K562 (cell line): ENCODE results near the gene ATP23. TPM values are rescaled to one million over a fixed set of nuclear protein-coding genes. Genes with fewer than 3 reads are reported as not detected.
A peak's percentile ranks its signal among the peaks of the same experiment; 100 is the strongest.

Source experiments
- ATAC-seq: fragments of 200-7000 bp; cut with Tn5 transposase; 3 replicates; pipeline ENCODE4 v1.9.1; 2020; ENCODE audit warnings: moderate library complexity
- BruUV-seq: library from RNA; stranded (reverse); fragments of 400-500 nt; replicated peaks from 2 replicates; lab custom pipeline; 2021; lab: Mats Ljungman, UMichigan
- CTCF ChIA-PET: fragments of 300-600 bp; formaldehyde crosslinking; extraction: SDS; loops from one replicate; lab custom pipeline; 2021; ENCODE audit warnings: low intra/inter-chr PET ratio; lab: Yijun Ruan, JAX
- POLR2A ChIA-PET: fragments of 300-600, 350-650 bp; sonication (Branson Sonifier 250); formaldehyde crosslinking; extraction: SDS; loops from one replicate; lab custom pipeline; 2021; ENCODE audit warnings: antibody characterized with exemption, inconsistent platforms; lab: Yijun Ruan, JAX
- DNase-seq, 4 experiments: peaks; one replicate each; pipeline versions ENCODE4 v3.0.0 to v3.0.0-alpha.2; 2011 to 2018; ENCODE audit warnings: low spot score in 3 of 4, mixed read lengths in 3 of 4; ENCODE audit errors: extremely low read depth in 1 of 4
- FAIRE-seq: peaks from 2 replicates; lab custom pipeline; 2011; peaks lifted over from hg19 to GRCh38; lab: Jason Lieb, UNC
- H2AFZ ChIP-seq: 2 replicates; pipeline ENCODE4 v1.6.0; 2011; ENCODE audit warnings: low read depth, low read length, control low read depth, inconsistent platforms
- H3K27ac ChIP-seq: fragments of 200-600 bp; 3 replicates; pipeline ENCODE4 v1.8.0; 2011; ENCODE audit warnings: low read depth, mild to moderate bottlenecking, control low read depth, inconsistent platforms, low read length, moderate library complexity, mixed read lengths; ENCODE audit errors: extremely low read depth
- H3K27me3 ChIP-seq, 2 experiments: fragments of 300-600 bp in 1 of 2; 2 replicates in 1 of 2; 3 replicates in 1 of 2; pipeline versions ENCODE4 v1.6.0 to v1.8.0; 2011; ENCODE audit warnings: inconsistent platforms in 2 of 2, low read length in 2 of 2, mild to moderate bottlenecking in 1 of 2, mixed read lengths in 1 of 2, moderate library complexity in 1 of 2; ENCODE audit not compliant: control insufficient read depth in 2 of 2, insufficient read depth in 2 of 2
- H3K36me3 ChIP-seq: fragments of 300-600 bp; 3 replicates; pipeline ENCODE4 v1.8.0; 2011; ENCODE audit warnings: mild to moderate bottlenecking, low read length, inconsistent platforms; ENCODE audit not compliant: control insufficient read depth, insufficient read depth
- H3K4me1 ChIP-seq, 2 experiments: fragments of 200-600 bp in 1 of 2; replicated peaks in 1 of 2; 2 replicates in 1 of 2; 3 replicates in 1 of 2; pipeline versions ENCODE4 v1.5.1 to v1.8.0; 2011; ENCODE audit warnings: inconsistent platforms in 2 of 2, low read length in 2 of 2, mild to moderate bottlenecking in 1 of 2, mixed read lengths in 1 of 2, moderate library complexity in 1 of 2; ENCODE audit not compliant: control insufficient read depth in 2 of 2, insufficient read depth in 2 of 2
- H3K4me2 ChIP-seq: 2 replicates; pipeline ENCODE4 v1.6.1; 2011; ENCODE audit warnings: low read length, control low read depth, inconsistent platforms, mixed read lengths; ENCODE audit not compliant: insufficient read depth
- H3K4me3 ChIP-seq: fragments of 200-600 bp; sonication (generic), shearing (Covaris generic); 2 replicates; pipeline ENCODE4 v1.5.1; 2016; ENCODE audit warnings: control low read depth, inconsistent platforms
- H3K79me2 ChIP-seq: fragments of 200-600 bp; 3 replicates; pipeline ENCODE4 v1.8.0; 2011; ENCODE audit warnings: low read length, inconsistent platforms; ENCODE audit not compliant: control insufficient read depth, insufficient read depth
- H3K9ac ChIP-seq, 2 experiments: 2 replicates each; pipeline versions ENCODE4 v1.6.0 to v1.6.1; 2011; ENCODE audit warnings: low read depth in 2 of 2, low read length in 2 of 2, control low read depth in 1 of 2, inconsistent platforms in 1 of 2, mild to moderate bottlenecking in 1 of 2, mixed read lengths in 1 of 2; ENCODE audit not compliant: insufficient read depth in 1 of 2
- H3K9me1 ChIP-seq: one replicate; pipeline ENCODE4 v1.6.0; 2011; ENCODE audit warnings: inconsistent platforms, mild to moderate bottlenecking, low read length, moderate library complexity; ENCODE audit not compliant: control insufficient read depth, insufficient read depth
- H3K9me3 ChIP-seq: replicated peaks from 2 replicates; pipeline ENCODE4 v1.5.1; 2011; ENCODE audit warnings: low read depth, low read length, inconsistent platforms; ENCODE audit not compliant: control insufficient read depth, insufficient read depth
- H4K20me1 ChIP-seq: replicated peaks from 2 replicates; pipeline ENCODE4 v1.6.1; 2011; ENCODE audit warnings: low read length, inconsistent platforms, mixed read lengths; ENCODE audit not compliant: control insufficient read depth, insufficient read depth
- CXXC5 ChIP-seq: fragments of 250-450 bp; sonication (Bioruptor Pico); IDR thresholded peaks from 2 replicates; pipeline ENCODE4 v1.8.0; 2022; ENCODE audit warnings: inconsistent platforms, mild to moderate bottlenecking, moderate library complexity
- STAG1 ChIP-seq: sonication (generic); formaldehyde crosslinking; IDR thresholded peaks from 2 replicates; pipeline ENCODE4 v1.5.0; 2020; ENCODE audit warnings: missing genetic modification reagents, borderline replicate concordance
- TSHZ1 ChIP-seq: fragments of 250-450 bp; sonication (Bioruptor Pico); IDR thresholded peaks from 2 replicates; pipeline ENCODE4 v1.4.0; 2020; ENCODE audit warnings: mild to moderate bottlenecking, moderate library complexity
- ZFP1 ChIP-seq: fragments of 450-650 bp; formaldehyde crosslinking; IDR thresholded peaks from 2 replicates; pipeline ENCODE4 v1.4.0; 2020; ENCODE audit warnings: mild to moderate bottlenecking, mixed read lengths
- ZNF609 ChIP-seq: sonication (generic); formaldehyde crosslinking; IDR thresholded peaks from 2 replicates; pipeline ENCODE4 v1.8.1; 2023; ENCODE audit warnings: missing genetic modification reagents, mild to moderate bottlenecking, borderline replicate concordance
- WGBS: fragments of 100-300 bp; shearing (Covaris generic); methylation state at CpG from one replicate; pipeline ENCODE4 v1.1.6; 2016; ENCODE audit warnings: low coverage, mixed read lengths; ENCODE audit not compliant: insufficient coverage; ENCODE audit errors: missing lambda C conversion rate; 5-methylcytosine and 5-hydroxymethylcytosine counted together
- in situ Hi-C: fragments of 300-500 bp; cut with MboI; formaldehyde crosslinking; loops from 4 replicates; pipeline ENCODE4 v1.15.0; 2018; ENCODE audit warnings: inconsistent platforms, mixed read lengths
- intact Hi-C: fragments of 100-400 bp; cut with micrococcal nuclease; formaldehyde crosslinking; loops from 2 replicates; pipeline ENCODE4 v1.14.2; 2022
- polyA plus RNA-seq, 8 experiments: library from polyadenylated mRNA; depleted of rRNA in 4 of 8; stranded (reverse) in 5 of 8; unstranded in 3 of 8; fragments of >200 nt; fragmentation: Nextera tagmentation in 2 of 8; fragmentation: Illumina TruSeq in 1 of 8; extraction: Ambion mirVana in 2 of 8; extraction: Trizol in 1 of 8; gene quantifications; 2 replicates each; pipeline versions ENCODE4 v1.2.1 to v1.2.3, GENCODE V29; 2011 to 2014; ENCODE audit warnings: inconsistent platforms in 1 of 8, missing spikeins in 1 of 8
- total RNA-seq, 7 experiments: library from RNA; depleted of rRNA in 6 of 7; stranded (reverse); fragments of >200 nt in 6 of 7; fragmentation: Illumina TruSeq in 2 of 7; extraction: Trizol in 2 of 7; gene quantifications; 2 replicates each; pipeline versions ENCODE4 v1.2.1 to v1.2.3, GENCODE V29; 2011 to 2021; ENCODE audit warnings: low replicate concordance in 1 of 7

Gene ATP23
- total and polyA plus RNA-seq, 9 of the 15 experiments (the other 6 are each of a cell fraction or from before 2014, with no cell fraction given): 8.3 to 53.7 (median 28.5) TPM

- no peaks in the 10 kb centered on the region for H3K9me3 ChIP-seq
- H3K27ac ChIP-seq: no peak overlapping the region
- intact Hi-C loops: loop anchor here (1.0 to 2.0 kb wide), 4 partner anchors 74 to 322 kb away; no protein-coding TSS in a partner anchor
- peaks cover 0 to 8% of the 10 kb centered on the region in 2 experiments; a peak in 3 of 5 replicates for H3K4me1 ChIP-seq
- ChIA-PET POLR2A (interaction anchor here (0.6 to 1.8 kb wide), 3 partner anchors 9 to 72 kb away, joined by 3 to 6 read pairs (median 5); no protein-coding TSS in a partner anchor), CTCF (interaction anchor here (0.5 to 7.9 kb wide), 15 partner anchors 60 to 446 kb away, joined by 3 to 227 read pairs (median 7); partner anchors contain the start of genes GLI1 and TSFM)
- no peaks in the 10 kb centered on the region for H3K36me3 ChIP-seq
- peak overlapping the region; percentile 39 for H3K4me2 ChIP-seq
- DNase-seq: peak; percentile 81 to 90 (median 84)
- FAIRE-seq: peak; percentile 100
- peak; percentile 95 for ATAC-seq
- in situ Hi-C loops: loop anchor here (5.0 kb wide), 1 partner anchor 78 kb away; no protein-coding TSS in a partner anchor
- no peaks in the 10 kb centered on the region for H3K27me3 ChIP-seq
- no peaks in the 10 kb centered on the region for H4K20me1 ChIP-seq
- no TSS peak for BruUV-seq
- peak overlapping the region; percentile 94 for H2AFZ ChIP-seq
- H3K9me1 ChIP-seq: no peaks in the 10 kb centered on the region
- WGBS: 40% methylated on average over 26 of the region's 26 CpGs
- no peaks in the 10 kb centered on the region for H3K79me2 ChIP-seq
- H3K9ac ChIP-seq: no peak overlapping the region
- no peak overlapping the region for H3K4me3 ChIP-seq
- TF ChIP-seq CXXC5 (peak; percentile 67; the same call in 1 of the 2 replicates), ZNF609 (CRISPR knock-in tag) (no peak), ZFP1 (CRISPR knock-in tag) (no peak), STAG1 (CRISPR knock-in tag) (peak; percentile 90), TSHZ1 (CRISPR knock-in tag) (no peak)
Measured at GRCh38 chr12:57904848-57905811, 36.2 kb upstream of the ATP23 start.
